B cell (primary cell): ENCODE measurements around the gene DAB2IP. TPM values are rescaled to one million over a fixed set of nuclear protein-coding genes. Genes with fewer than 3 reads are reported as not detected.

Experiments used
- ATAC-seq: fragments of 200-7000 bp; cut with Tn5 transposase; one replicate; pipeline ENCODE4 v1.10.0; 2021; ENCODE audit warnings: low read depth, mild to moderate bottlenecking, moderate number of reproducible peaks, moderate library complexity
- CTCF ChIA-PET: fragments of 350-600 bp; sonication (Branson Sonifier 250); formaldehyde crosslinking; loops from one replicate; lab custom pipeline; 2021; ENCODE audit warnings: antibody characterized with exemption, inconsistent platforms; lab: Charles Lee
- POLR2A ChIA-PET: fragments of 350-600 bp; sonication (Branson Sonifier 250); formaldehyde crosslinking; loops from one replicate; lab custom pipeline; 2021; ENCODE audit warnings: antibody characterized with exemption; lab: Charles Lee
- DNase-seq: peaks from one replicate; pipeline ENCODE4 v3.0.0; 2013
- H2AFZ ChIP-seq: 2 replicates; pipeline ENCODE4 v1.6.1; 2012; ENCODE audit warnings: mild to moderate bottlenecking, low read depth, low read length; ENCODE audit not compliant: insufficient read depth, poor library complexity, severe bottlenecking
- H3K27ac ChIP-seq, 2 donors: 1 replicate in 1 of 2; 2 replicates in 1 of 2; pipeline ENCODE4 v1.5.1; 2012 to 2013; ENCODE audit warnings: low read length in 2 of 2, mild to moderate bottlenecking in 2 of 2, moderate library complexity in 1 of 2
- H3K27me3 ChIP-seq, 4 experiments: fragments of 200-600 bp in 1 of 4; sonication (generic) in 1 of 4; replicated peaks in 1 of 4; 1 replicate in 2 of 4; 2 replicates in 2 of 4; pipeline versions ENCODE4 v1.6.1 to v1.7.0; 2013 to 2016; ENCODE audit warnings: low read length in 3 of 4, mild to moderate bottlenecking in 2 of 4, mixed read lengths in 1 of 4, moderate library complexity in 1 of 4; ENCODE audit not compliant: insufficient read depth in 4 of 4, control insufficient read depth in 3 of 4; ENCODE audit errors: control extremely low read depth in 1 of 4
- H3K36me3 ChIP-seq, 2 experiments: replicated peaks in 1 of 2; 1 replicate in 1 of 2; 2 replicates in 1 of 2; pipeline versions ENCODE4 v1.6.1 to v1.7.1; 2013; ENCODE audit warnings: low read length in 1 of 2; ENCODE audit not compliant: insufficient read depth in 2 of 2, control insufficient read depth in 1 of 2; ENCODE audit errors: control extremely low read depth in 1 of 2, extremely low read depth in 1 of 2
- H3K4me1 ChIP-seq, 2 donors: fragments of 200-600 bp in 1 of 2; sonication (generic) in 1 of 2; 1 replicate in 1 of 2; 2 replicates in 1 of 2; pipeline versions ENCODE4 v1.5.1 to v1.6.1; 2013 to 2017; ENCODE audit warnings: low read length in 2 of 2; ENCODE audit not compliant: control insufficient read depth in 2 of 2, insufficient read depth in 2 of 2
- H3K4me2 ChIP-seq: replicated peaks from 2 replicates; pipeline ENCODE3; 2012; ENCODE audit warnings: mild to moderate bottlenecking, low read depth, low read length; ENCODE audit not compliant: poor library complexity, severe bottlenecking
- H3K4me3 ChIP-seq, 5 experiments: fragments of 200-600 bp in 1 of 5; sonication (generic) in 1 of 5; 1 replicate in 3 of 5; 2 replicates in 2 of 5; pipeline versions ENCODE4 v1.5.1 to v1.7.0; 2011 to 2016; ENCODE audit warnings: low read length in 4 of 5, mild to moderate bottlenecking in 4 of 5, low read depth in 2 of 5, control low read depth in 1 of 5, moderate library complexity in 1 of 5; ENCODE audit not compliant: insufficient read depth in 1 of 5; ENCODE audit errors: control extremely low read depth in 1 of 5, extremely low read depth in 1 of 5
- H3K79me2 ChIP-seq: fragments of 200-600 bp; sonication (generic); one replicate; pipeline ENCODE4 v1.6.0; 2016; ENCODE audit warnings: low read length; ENCODE audit not compliant: control insufficient read depth, insufficient read depth
- H3K9ac ChIP-seq: fragments of 200-600 bp; sonication (generic); 2 replicates; pipeline ENCODE4 v1.6.1; 2017; ENCODE audit warnings: mild to moderate bottlenecking, low read length, moderate library complexity
- H3K9me3 ChIP-seq, 3 donors: one replicate each; pipeline versions ENCODE4 v1.6.1 to v1.7.1; 2013; ENCODE audit warnings: low read length in 2 of 3; ENCODE audit not compliant: control insufficient read depth in 2 of 3, insufficient read depth in 1 of 3; ENCODE audit errors: control extremely low read depth in 1 of 3
- H4K20me1 ChIP-seq: 2 replicates; pipeline ENCODE4 v1.6.0; 2012; ENCODE audit warnings: mild to moderate bottlenecking, low read length; ENCODE audit not compliant: insufficient read depth, control insufficient read depth, poor library complexity, severe bottlenecking
- H3K27ac Mint-ChIP-seq: one replicate; pipeline ENCODE4 v1.8.0; 2021; ENCODE audit warnings: mixed read lengths
- H3K27me3 Mint-ChIP-seq: one replicate; pipeline ENCODE4 v1.8.0; 2021; ENCODE audit warnings: mixed read lengths
- H3K4me1 Mint-ChIP-seq: one replicate; pipeline ENCODE4 v1.8.0; 2021; ENCODE audit warnings: mixed read lengths
- H3K4me3 Mint-ChIP-seq: one replicate; pipeline ENCODE4 v1.8.0; 2021; ENCODE audit warnings: mixed read lengths
- H3K9me3 Mint-ChIP-seq: one replicate; pipeline ENCODE4 v1.8.0; 2022; ENCODE audit warnings: mixed read lengths; ENCODE audit not compliant: insufficient read depth
- CTCF ChIP-seq: fragments of 200-600 bp; IDR thresholded peaks from one replicate; pipeline ENCODE4 v1.8.0; 2022; ENCODE audit warnings: antibody characterized with exemption, mild to moderate bottlenecking
- EZH2 ChIP-seq: IDR thresholded peaks from 2 replicates; pipeline ENCODE4 v1.6.1; 2012; ENCODE audit warnings: borderline replicate concordance, low read depth, mild to moderate bottlenecking, moderate library complexity, low read length; ENCODE audit not compliant: insufficient read depth, poor library complexity, severe bottlenecking
- WGBS: methylation state at CpG from one replicate; pipeline ENCODE4 v1.1.5; 2013; ENCODE audit warnings: missing lambda C conversion rate; ENCODE audit not compliant: insufficient coverage; 5-methylcytosine and 5-hydroxymethylcytosine counted together
- intact Hi-C: fragments of 100-400 bp; cut with micrococcal nuclease; formaldehyde crosslinking; loops from one replicate; pipeline ENCODE4 v1.10.0; 2022
- polyA plus RNA-seq: library from polyadenylated mRNA; depleted of rRNA; stranded (reverse); fragments of >200 nt; gene quantifications from 2 replicates; pipeline ENCODE4 v1.2.3, GENCODE V29; 2012
- total RNA-seq, 2 donors: library from RNA; stranded (reverse); fragments of 120-200 nt in 1 of 2; gene quantifications; 1 replicate in 1 of 2; 2 replicates in 1 of 2; pipeline versions ENCODE4 v1.2.3 to v1.2.4, GENCODE V29; 2013 to 2022

Gene DAB2IP
- total and polyA plus RNA-seq, 2 donors (not counting 1 experiment from before 2014, with no cell fraction given): 1.1 to 3.9 TPM

DNA sequence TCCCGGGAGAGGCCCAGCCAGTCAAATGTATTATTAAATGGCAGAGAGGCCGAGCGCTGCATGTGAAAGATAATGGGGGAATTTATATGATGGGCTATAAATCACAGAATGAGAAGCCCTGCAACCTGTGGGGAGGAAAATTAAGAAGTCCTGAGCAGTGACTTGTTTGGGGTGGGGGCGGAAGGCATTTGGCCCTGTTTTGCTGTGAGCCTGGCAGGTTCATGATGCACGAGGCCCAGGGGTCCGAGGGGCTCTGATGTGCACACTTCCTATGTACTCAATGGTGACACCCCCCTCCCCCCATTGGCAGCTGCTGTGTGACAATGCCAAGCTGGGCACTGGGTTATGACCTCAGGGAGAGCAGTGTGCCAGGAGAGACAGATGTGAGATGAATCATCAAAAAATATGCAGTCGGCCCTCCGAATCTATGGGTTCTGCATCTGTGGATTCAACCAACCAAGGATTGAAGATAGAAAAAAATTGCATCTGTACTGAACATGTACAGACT lies 13.7 kb upstream of the DAB2IP start:
- no peak for ATAC-seq
- no peaks in the 10 kb centered on the region for H3K9me3 Mint-ChIP-seq
- TF ChIP-seq CTCF (no peak), EZH2 (no peak)
- H3K27me3 ChIP-seq: peaks cover 0 to 7% (median 1%) of the 10 kb centered on the region in 4 experiments
- no peak overlapping the region for H3K4me2 ChIP-seq
- no peak overlapping the region for H3K4me3 Mint-ChIP-seq
- no peak overlapping the region for H3K4me3 ChIP-seq
- no peaks in the 10 kb centered on the region for H3K9me3 ChIP-seq
- H3K4me1 ChIP-seq: peaks cover 5 to 8% of the 10 kb centered on the region in 2 donors
- WGBS: 31% methylated on average over 7 of the region's 8 CpGs
- intact Hi-C loops: no loop called here
- no peak overlapping the region for H3K27ac Mint-ChIP-seq
- POLR2A ChIA-PET: no interaction called here
- H3K27me3 Mint-ChIP-seq: peaks cover 25% of the 10 kb centered on the region
- no peaks in the 10 kb centered on the region for H4K20me1 ChIP-seq
- H3K9ac ChIP-seq: no peak overlapping the region
- H3K79me2 ChIP-seq: no peaks in the 10 kb centered on the region
- no peak for DNase-seq
- no peak overlapping the region for H2AFZ ChIP-seq
- H3K4me1 Mint-ChIP-seq: peaks cover 10% of the 10 kb centered on the region
- CTCF ChIA-PET: no interaction called here
- no peak overlapping the region for H3K27ac ChIP-seq
- H3K36me3 ChIP-seq: no peaks in the 10 kb centered on the region

DNA sequence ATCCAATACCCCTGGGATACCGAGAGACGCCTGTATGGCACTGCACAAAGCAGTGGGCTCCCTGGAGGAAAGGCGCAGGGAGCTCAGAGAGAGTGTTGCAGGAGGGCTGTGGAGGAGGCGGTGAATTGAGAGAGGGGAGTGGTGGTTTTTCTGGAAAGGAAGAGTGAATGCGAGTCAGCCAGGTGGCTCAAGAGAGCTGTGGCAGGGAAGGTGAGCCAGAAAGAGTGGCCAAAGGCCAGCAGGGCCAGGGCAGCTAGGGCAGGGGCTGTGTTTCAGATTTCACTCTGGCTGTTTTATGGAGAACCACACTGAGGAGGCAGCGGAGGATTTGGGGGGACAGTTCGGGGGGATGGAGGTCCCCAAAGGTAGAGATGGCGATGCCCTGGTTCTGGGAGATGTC lies 13.0 kb upstream of the DAB2IP start:
- H3K27ac ChIP-seq: no peak overlapping the region
- CTCF ChIA-PET: interaction anchor here (0.7 kb wide), 1 partner anchor 20 kb away, joined by 3 read pairs; no protein-coding TSS in a partner anchor
- WGBS: 91% methylated on average over 8 of the region's 8 CpGs
- intact Hi-C loops: no loop called here
- H3K9me3 ChIP-seq: no peaks in the 10 kb centered on the region
- ATAC-seq: no peak
- no peak overlapping the region for H3K4me3 Mint-ChIP-seq
- no peak overlapping the region for H3K4me2 ChIP-seq
- POLR2A ChIA-PET: no interaction called here
- H2AFZ ChIP-seq: no peak overlapping the region
- H3K27me3 Mint-ChIP-seq: peaks cover 28% of the 10 kb centered on the region
- H3K36me3 ChIP-seq: no peaks in the 10 kb centered on the region
- H3K27ac Mint-ChIP-seq: no peak overlapping the region
- H3K27me3 ChIP-seq: peaks cover 0 to 7% (median 1%) of the 10 kb centered on the region in 4 experiments
- DNase-seq: no peak
- H3K4me3 ChIP-seq: no peak overlapping the region
- TF ChIP-seq EZH2 (no peak), CTCF (no peak)
- H3K9me3 Mint-ChIP-seq: no peaks in the 10 kb centered on the region
- H3K9ac ChIP-seq: no peak overlapping the region
- H3K79me2 ChIP-seq: no peaks in the 10 kb centered on the region
- peaks cover 5 to 8% of the 10 kb centered on the region in 2 donors for H3K4me1 ChIP-seq
- no peaks in the 10 kb centered on the region for H4K20me1 ChIP-seq
- peaks cover 10% of the 10 kb centered on the region for H3K4me1 Mint-ChIP-seq
